GM18505 (cell line): ENCODE measurements around the gene TBATA.

Source experiments
- ATAC-seq: cut with Tn5 transposase; IDR thresholded peaks from one replicate; pipeline ENCODE4 v1.9.1; 2021; ENCODE audit not compliant: unreplicated experiment
- POLR2A ChIP-seq: IDR thresholded peaks from 4 replicates; pipeline ENCODE4 v1.6.1; 2011; ENCODE audit warnings: borderline replicate concordance; ENCODE audit not compliant: insufficient read depth, insufficient read length; ENCODE audit errors: extremely low read depth

Gene TBATA

DNA sequence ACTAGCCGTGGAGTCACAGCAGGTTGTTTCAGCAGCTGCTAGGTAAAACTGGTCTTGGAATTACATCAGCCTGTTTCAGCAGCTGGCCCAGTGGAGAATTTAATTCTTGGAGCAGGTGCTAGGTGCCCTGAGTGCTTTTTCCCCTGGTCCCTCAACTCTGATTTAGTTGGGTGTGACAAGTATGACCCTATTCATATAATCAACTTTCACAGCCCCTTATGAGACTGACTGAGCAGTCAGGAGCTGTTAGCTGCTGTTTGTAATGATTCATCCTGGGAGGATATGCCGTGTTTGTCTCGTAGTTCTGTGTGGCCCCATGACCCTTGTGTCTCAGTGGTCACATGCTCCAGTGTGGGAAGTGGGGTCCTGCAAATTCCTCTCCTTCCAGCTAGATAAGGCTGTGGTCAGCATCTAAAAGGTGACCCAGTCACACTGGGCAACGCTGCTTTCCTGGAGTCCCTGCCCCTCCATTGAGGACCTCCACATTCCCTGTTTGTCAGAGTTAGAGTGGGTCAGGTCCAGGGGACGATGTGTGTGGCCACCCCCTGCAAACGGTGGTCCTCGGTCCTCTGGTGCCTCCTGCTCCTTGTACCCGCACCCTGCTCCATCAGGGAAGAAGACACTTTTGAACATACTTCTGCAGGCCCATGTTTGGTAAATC lies 28.3 kb downstream of the TBATA start:
- TF ChIP-seq POLR2A: no peak

GRCh38 chr10:70753841-70754621 lies 31.1 kb downstream of the TBATA start:
- TF ChIP-seq POLR2A: no peak
- no peak for ATAC-seq

More for the DNA sequence above, 28.3 kb downstream of the TBATA start:
- no peak for ATAC-seq

- no peak for ATAC-seq
- no peak for TF ChIP-seq POLR2A
Observed at GRCh38 chr10:70753026-70753663, 32.0 kb downstream of the TBATA start.

DNA sequence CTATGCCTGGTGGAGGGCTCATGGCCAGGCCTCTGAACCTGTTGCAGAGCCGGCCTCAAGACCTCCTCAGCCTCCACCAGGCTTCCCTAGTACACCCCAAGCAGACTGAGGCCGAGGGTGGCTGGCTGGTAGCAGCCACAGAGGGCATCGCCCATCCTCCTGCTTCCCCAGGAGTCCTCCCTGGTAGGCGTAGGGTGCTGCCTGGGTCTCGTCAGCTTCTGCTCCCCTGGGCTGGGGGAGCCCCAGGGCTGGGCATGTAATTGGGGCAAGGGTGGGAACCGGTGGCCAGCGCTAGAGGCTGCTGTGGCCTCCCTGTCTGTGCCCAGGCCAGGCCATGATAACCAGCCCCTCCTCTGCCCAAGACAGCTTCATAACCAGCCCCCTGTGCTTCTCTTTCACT lies 32.6 kb downstream of the TBATA start:
- no peak for ATAC-seq

GRCh38 chr10:70751991-70752390 lies 33.2 kb downstream of the TBATA start:
- TF ChIP-seq POLR2A: no peak
- no peak for ATAC-seq

More for the DNA sequence above, 32.6 kb downstream of the TBATA start:
- TF ChIP-seq POLR2A: no peak

- no peak for TF ChIP-seq POLR2A
- ATAC-seq: no peak
Observed at GRCh38 chr10:70751356-70751755, 33.8 kb downstream of the TBATA start.

DNA sequence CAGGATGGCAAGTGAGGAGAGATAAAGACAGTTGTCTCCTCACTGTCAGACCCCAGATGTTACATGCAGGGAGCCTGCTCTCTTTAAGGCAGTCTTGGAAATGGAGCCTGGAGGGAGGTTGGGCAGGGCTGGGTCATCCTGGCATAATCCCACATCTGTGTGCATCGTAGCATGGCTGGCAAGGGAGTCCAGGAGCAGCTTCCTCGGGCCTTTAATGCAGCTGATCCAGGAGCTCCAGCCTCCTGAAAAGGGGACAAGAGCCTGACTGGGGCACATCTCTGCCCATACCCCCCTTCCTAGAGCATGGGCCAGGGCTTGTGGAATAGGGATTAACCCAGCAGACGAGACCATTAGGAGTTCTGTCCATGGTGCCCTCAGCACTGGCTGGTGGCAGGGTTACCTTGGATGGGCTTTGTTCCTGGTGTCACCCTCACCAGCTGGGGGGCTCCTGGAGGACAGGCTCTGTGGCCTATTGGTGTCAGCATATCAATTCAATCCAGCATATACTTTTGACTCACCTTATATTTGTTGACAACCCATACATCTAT lies 34.9 kb downstream of the TBATA start:
- no peak for ATAC-seq
- TF ChIP-seq POLR2A: no peak

GRCh38 chr10:70749756-70750155 lies 35.4 kb downstream of the TBATA start:
- ATAC-seq: no peak
- TF ChIP-seq POLR2A: no peak

DNA sequence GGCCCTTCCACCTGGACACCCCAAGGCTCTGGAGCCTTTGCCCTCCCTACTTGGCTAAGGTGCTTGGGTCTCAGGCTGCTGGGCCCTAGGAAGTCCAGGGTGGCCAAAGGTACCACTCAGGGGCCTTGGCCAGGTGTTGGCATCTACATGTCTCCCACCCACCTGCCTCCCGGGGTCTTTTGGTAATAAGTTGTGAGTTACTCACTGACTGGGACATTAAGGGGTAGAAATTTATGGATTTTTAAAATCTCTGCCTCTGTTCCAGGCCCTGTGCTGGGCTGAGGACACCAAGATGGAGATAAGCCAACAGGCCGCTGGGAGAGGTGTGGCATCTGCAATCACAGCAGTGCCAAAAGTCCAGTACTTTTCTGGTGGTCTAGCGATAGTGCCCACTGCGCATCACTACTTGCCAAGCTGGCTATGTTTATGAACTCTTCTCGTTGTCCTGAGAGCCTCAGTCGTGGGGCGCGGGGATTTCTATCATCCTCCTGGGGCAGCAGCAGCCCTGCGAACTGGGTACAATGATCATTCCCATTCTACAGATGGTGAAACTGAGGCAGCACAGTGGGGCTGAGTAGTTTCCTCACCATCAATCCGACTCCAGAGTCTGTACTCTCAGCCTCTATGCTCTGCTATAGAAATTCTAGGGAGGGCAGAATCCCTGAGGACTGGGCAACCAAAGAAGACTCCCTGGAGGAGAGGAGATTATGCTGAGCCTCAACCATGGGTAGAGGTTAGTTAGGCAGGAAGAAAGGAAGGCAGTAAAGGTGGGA lies 36.2 kb downstream of the TBATA start:
- no peak for TF ChIP-seq POLR2A
- no peak for ATAC-seq

GRCh38 chr10:70748305-70748704 lies 36.9 kb downstream of the TBATA start:
- TF ChIP-seq POLR2A: no peak
- ATAC-seq: no peak

GRCh38 chr10:70747192-70747965 lies 37.8 kb downstream of the TBATA start:
- TF ChIP-seq POLR2A: no peak

DNA sequence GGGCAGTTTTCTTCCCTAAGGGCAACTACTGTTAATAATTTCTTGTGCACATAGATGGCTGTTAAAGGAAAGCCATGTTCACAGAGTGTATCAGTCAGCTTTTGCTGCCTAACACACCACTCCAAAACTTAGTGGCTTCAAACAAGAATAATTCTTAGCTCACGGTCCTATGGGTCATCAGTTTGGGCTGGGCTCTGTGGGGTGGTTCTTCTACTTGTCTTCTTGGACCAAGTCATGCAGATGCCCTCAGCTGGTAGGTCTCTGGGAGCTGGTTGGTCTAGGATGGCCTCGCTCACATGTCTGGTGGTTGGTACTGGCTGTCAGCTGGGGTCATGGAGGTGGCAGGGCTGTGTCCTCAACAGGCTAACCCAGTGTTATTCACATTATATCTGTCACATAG lies 39.6 kb downstream of the TBATA start:
- no peak for ATAC-seq
- TF ChIP-seq POLR2A: no peak

More at GRCh38 chr10:70747192-70747965, 37.8 kb downstream of the TBATA start:
- no peak for ATAC-seq

DNA sequence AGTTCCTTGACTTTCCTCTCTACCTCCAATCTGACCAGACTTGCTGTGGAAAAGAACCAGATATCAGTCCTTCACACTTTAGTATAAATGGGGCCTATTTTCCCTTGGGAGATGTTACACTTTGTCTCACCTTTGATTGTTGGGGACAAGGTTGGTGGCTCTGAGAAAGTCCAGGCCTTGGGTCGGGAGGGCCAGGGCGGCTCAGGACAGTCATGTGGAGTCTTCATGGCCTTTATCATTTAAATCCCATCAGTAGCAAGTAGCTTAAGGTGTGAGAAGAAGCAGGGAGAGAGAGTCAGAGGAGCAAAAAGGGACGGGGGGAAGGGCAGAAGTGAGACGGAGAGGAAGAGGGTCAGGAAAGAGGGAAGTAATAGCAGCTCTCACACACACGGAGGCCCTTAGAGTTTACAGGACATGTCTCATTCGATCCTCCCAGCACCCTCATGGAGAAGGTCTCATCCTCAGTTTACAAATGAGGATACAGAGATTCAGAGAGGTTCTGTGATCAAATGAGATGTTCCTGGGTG lies 40.5 kb downstream of the TBATA start:
- ATAC-seq: no peak

DNA sequence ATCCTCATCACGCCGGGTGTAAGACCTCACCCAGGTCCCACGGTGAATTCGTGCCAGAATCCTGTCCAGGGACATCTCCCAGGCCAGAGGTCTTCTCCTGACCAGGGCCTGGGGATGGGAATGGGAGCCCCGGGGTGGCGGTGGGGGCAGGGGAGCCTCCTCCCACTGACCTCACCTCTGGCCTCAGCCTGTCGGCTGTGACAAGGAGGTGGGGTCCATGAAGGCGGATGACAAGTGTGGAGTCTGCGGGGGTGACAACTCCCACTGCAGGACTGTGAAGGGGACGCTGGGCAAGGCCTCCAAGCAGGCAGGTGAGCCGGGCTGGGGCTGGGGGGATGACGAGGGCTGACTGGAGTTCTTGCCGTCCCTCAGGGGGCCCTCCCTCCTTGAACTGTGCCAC lies 41.3 kb downstream of the TBATA start:
- ATAC-seq: no peak
- TF ChIP-seq POLR2A: no peak

More for the DNA sequence above, 40.5 kb downstream of the TBATA start:
- TF ChIP-seq POLR2A: no peak
